Measurements from ENCODE around the gene PAX6.

PAX6 gene

GRCh38 chr11:31807799-31808667 is 3.1 kb downstream of the PAX6 start:
- no peak for DNase-seq

GRCh38 chr11:31806928-31807798 is 4.0 kb downstream of the PAX6 start:
- no peak for DNase-seq

GRCh38 chr11:31806186-31806927 is 4.8 kb downstream of the PAX6 start:
- DNase-seq: no peak

- no peak for DNase-seq
Measured at GRCh38 chr11:31805629-31806185, 5.4 kb downstream of the PAX6 start.

GRCh38 chr11:31805037-31805628 is 6.0 kb downstream of the PAX6 start:
- DNase-seq: no peak

- DNase-seq: no peak
Measured at GRCh38 chr11:31804312-31805036, 6.6 kb downstream of the PAX6 start.

- DNase-seq: no peak
Measured at GRCh38 chr11:31803813-31804311, 7.3 kb downstream of the PAX6 start.

- no peak for DNase-seq
Measured at GRCh38 chr11:31802990-31803812, 7.9 kb downstream of the PAX6 start.

GRCh38 chr11:31802609-31802989 is 8.5 kb downstream of the PAX6 start:
- no peak for DNase-seq

GRCh38 chr11:31802000-31802551 is 9.0 kb downstream of the PAX6 start:
- DNase-seq: no peak

- no peak for DNase-seq
Measured at GRCh38 chr11:31801298-31801702, 9.8 kb downstream of the PAX6 start.

GRCh38 chr11:31800398-31801265 is 10.5 kb downstream of the PAX6 start:
- DNase-seq: no peak

- no peak for DNase-seq
Measured at GRCh38 chr11:31799435-31800397, 11.4 kb downstream of the PAX6 start.

GRCh38 chr11:31798554-31799434 is 12.3 kb downstream of the PAX6 start:
- DNase-seq: no peak

- DNase-seq: no peak
Measured at GRCh38 chr11:31798057-31798553, 13.0 kb downstream of the PAX6 start.

Data from T-helper 2 cell (primary cell).